ENCODE results near the gene SPATA6.

- TF ChIP-seq POLR2A (IDR thresholded peaks at IDR 0.05), result no peak
- TF ChIP-seq CTCF (IDR thresholded peaks at IDR 0.05), result no peak
Observed at GRCh38 chr1:48258106-48258505, 213.9 kb downstream of the SPATA6 start.
